ENCODE measurements around the gene PAH. TPM values are rescaled to one million over a fixed set of nuclear protein-coding genes. Genes with fewer than 3 reads are reported as not detected.

Gene PAH
- total and polyA plus RNA-seq, 11 donors, result 0.03 to 0.23 TPM; not detected in 9

GRCh38 chr12:102958073-102958829 lies 41.2 kb upstream of the PAH start:
- 1 to 3% (median 1%) methylated on average over 33 to 83 of the region's 83 CpGs for WGBS, 4 donors
- no peak overlapping the region for H3K27ac ChIP-seq
- peaks cover 0 to 37% (median 7%) of the 10 kb centered on the region in 12 donors for H3K4me1 ChIP-seq
- DNase-seq (no peak), ATAC-seq (no peak)
- H3K36me3 ChIP-seq, result no peaks in the 10 kb centered on the region
- TF ChIP-seq POLR2A (IDR thresholded peaks at IDR 0.05), result no peak
- no peak for TF ChIP-seq CTCF (IDR thresholded peaks at IDR 0.05)
- intact Hi-C loops (cut with DNase I), result no loop called here
- H3K9me3 ChIP-seq, result peaks cover 0 to 2% (median 0%) of the 10 kb centered on the region in 12 donors
- H3K4me3 ChIP-seq, result peak overlapping the region; percentile 5 to 58 (median 33)
- peaks cover 44 to 97% (median 83%) of the 10 kb centered on the region in 9 donors for H3K27me3 ChIP-seq

- no peaks in the 10 kb centered on the region for H3K36me3 ChIP-seq
- no peaks in the 10 kb centered on the region for H3K9me3 ChIP-seq
- no peak for DNase-seq
- peaks cover 0 to 37% (median 7%) of the 10 kb centered on the region in 12 donors for H3K4me1 ChIP-seq
- WGBS, 4 donors, result 1% methylated on average over 51 to 52 of the region's 52 CpGs
- H3K4me3 ChIP-seq, result peak within 1 kb of the TSS; percentile 5 to 58 (median 33)
- intact Hi-C loops (cut with DNase I), result no loop called here
- H3K27me3 ChIP-seq, result peaks cover 40 to 95% (median 83%) of the 10 kb centered on the region in 9 donors
- no peak within 1 kb of the TSS for H3K27ac ChIP-seq
- ATAC-seq, result no peak
- TF ChIP-seq POLR2A (IDR thresholded peaks at IDR 0.05) (no peak), CTCF (IDR thresholded peaks at IDR 0.05) (no peak)
Observed at GRCh38 chr12:102957339-102958050, 40.5 kb upstream of the PAH start, which contains the start of gene ASCL1. Gene ASCL1 (plus strand): TSS chr12:102957674. CDS start chr12:102958245, 571 bp downstream.

GRCh38 chr12:102956738-102957327 lies 39.8 kb upstream of the PAH start:
- no peaks in the 10 kb centered on the region for H3K9me3 ChIP-seq
- H3K27ac ChIP-seq, result no peak overlapping the region
- no peaks in the 10 kb centered on the region for H3K36me3 ChIP-seq
- WGBS, 4 donors, result 1 to 4% (median 3%) methylated on average over 19 of the region's 19 CpGs
- no peak for TF ChIP-seq POLR2A (IDR thresholded peaks at IDR 0.05)
- no peak for TF ChIP-seq CTCF (IDR thresholded peaks at IDR 0.05)
- peaks cover 37 to 96% (median 83%) of the 10 kb centered on the region in 9 donors for H3K27me3 ChIP-seq
- H3K4me1 ChIP-seq, result peaks cover 0 to 33% (median 7%) of the 10 kb centered on the region in 12 donors
- H3K4me3 ChIP-seq, result no peak overlapping the region
- intact Hi-C loops (cut with DNase I), result no loop called here
- ATAC-seq, result no peak
- DNase-seq, result no peak
